Inflammatory macrophage (primary cell): Measurements from ENCODE around the gene CAPN10.
"Not testable (repeated sequence)": the region's sequence is repeated elsewhere in the genome, so short reads cannot be mapped to it uniquely, and the experiment has no call there.

ENCODE experiments used
- DNase-seq, 2 donors: peaks; one replicate each; pipeline ENCODE4 v3.0.0-alpha.2; 2020 to 2022

CAPN10 gene

DNA sequence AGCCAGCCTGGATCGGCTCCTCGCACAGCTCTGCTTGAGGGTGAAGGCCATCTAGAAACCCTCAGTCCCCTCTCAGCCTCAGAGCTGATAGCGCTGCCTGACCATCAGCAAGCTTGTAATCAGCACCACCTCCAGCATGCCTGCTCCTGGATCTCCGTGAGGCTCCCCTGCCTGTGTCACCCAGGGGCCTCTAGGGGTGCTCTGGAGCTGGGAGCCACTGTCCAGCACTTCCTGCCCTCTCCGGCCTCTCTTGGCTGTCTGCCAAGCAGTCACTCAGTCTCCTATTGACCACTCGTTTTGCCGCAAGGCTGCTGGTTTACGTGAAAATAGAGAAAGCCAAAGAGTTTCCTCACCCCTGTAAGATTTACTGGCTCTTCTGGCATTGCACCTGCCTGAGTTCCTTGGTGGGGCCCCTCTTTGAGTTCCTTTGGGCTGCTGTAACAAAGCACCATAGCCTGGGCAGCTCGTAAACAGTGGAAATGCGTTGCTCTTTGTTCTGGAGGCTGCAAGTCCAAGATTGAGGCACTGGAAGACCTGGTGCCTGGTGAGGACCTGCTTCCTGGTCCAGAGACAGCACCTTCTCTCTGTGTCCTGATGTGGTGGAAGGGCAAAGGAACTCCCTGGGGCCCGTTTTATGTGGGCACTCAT is 17.9 kb downstream of the CAPN10 start:
- DNase-seq, result peak; percentile 73 to 79

DNA sequence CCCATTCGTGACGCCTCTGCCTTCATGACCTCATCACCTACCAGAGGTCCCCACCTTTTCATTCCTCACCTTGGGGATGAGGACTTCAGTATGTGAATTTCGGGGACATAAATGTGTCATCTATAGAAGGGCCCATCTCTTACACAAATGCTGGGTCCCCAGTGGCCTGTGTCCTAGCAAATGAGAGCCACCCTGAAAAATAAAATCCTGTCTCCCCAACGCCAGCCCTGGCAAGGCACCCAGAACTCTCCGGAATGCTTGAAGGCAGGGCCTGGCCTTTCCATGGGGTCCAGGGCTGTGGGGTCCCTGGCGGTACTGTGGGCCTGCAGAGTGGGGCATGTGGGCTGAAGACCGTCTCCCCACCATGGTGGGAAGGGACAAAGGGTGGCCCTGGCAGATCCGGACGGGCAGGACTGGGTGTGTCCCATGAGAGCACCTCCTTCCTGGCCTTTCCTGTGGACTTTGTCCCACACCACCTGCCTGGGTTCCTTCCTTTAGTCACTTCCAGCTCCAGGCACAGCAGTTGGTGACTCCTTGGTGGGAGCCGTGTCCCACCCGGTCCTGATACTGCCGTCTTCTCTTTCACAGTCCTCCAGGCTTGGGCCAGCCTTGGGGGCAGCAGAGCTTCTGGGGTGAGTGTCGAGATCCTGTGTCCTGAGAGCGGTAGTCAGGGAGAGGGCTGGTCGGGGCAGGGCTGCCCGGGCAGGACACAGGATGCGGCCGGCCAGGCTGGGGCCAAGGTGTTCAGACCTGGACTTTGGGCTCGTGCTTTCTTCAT is 18.6 kb downstream of the CAPN10 start:
- no peak for DNase-seq

DNA sequence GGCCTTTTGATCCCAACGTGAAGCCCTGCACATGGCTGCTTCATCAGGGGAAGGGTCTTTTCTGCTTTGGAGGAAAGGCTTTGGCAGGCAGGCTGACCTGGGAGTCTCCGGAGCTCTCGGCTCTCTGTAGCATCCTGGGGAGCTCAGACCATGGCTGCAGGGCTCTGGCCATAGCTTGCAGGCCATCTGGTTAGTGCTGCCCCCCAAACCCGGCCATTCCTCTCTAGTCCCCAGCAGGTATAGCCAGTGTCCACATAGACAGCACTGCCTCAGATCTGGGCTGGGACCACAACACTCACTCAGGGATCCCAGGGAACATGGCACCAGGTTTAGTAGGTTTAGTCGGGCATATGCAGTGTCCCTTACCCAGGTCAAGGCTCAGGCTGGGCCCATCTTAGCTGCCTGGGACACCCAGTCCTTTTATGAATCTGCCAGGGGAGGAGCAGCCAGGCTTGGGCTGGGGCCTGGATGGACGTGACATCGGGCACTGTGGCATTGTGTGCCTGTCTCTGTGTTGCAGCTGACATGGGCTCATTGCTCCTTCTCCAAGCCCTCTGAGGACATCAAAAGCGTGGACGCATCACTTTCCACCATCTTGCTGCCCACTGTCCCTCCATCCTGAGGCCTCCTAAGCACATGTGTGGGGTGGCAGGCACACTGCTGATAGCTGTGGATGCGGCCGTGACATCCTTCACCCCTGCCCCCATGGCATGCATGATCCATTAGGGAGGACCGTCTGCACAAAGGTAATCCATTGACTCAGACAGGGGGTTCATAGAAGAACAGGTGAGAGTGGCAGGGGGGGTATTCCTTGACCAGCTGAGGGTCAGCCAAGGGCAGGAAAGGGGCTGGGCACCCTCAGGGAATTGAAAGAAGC is 19.6 kb downstream of the CAPN10 start:
- DNase-seq, result no peak

DNA sequence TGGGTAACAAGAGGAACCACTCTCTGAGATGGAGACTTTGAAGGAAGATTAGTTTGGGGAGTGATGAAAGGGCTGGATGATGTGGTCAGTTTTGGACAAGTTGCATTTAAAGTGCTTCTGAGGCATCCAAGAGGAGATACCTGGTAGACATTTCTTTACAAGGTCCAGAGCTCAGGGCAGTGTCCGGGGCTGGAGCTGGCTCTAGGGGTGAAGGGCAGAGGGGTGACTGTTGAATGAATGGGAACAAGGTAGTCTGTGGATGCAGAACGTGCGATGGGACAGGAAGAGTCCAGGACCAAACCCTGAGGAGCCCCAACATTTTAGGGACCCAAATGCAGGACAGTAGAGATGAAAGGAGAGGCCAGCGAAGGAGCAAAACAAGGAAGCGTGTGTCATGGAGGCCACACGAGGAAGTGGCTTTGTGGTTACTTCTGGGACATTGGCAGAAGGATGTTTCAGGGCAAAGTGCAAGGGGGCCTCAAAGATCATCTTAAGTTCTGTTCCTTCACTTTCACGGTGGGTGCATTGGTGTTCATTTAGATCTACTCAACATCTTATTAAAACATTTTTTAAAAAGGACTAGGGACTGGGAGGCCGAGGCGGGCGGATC is 25.2 kb downstream of the CAPN10 start:
- peak; percentile 67 to 77 for DNase-seq

DNA sequence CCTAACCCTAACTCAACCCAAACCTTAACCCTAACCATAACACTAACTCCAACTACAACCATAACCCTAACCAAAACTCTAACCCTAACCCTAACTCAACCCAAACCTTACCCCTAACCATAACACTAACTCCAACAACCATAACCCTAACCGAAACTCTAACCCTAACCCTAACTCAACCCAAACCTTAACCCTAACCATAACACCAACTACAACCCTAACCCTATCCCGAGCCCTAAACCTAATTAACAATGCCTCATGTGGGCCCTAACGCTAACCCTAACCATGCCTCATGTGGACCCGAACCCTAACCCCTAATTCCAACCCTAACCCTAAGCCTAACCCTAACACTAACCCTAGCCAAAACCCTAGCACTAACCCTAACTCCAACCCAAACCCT is 27.2 kb downstream of the CAPN10 start:
- no peak for DNase-seq

DNA sequence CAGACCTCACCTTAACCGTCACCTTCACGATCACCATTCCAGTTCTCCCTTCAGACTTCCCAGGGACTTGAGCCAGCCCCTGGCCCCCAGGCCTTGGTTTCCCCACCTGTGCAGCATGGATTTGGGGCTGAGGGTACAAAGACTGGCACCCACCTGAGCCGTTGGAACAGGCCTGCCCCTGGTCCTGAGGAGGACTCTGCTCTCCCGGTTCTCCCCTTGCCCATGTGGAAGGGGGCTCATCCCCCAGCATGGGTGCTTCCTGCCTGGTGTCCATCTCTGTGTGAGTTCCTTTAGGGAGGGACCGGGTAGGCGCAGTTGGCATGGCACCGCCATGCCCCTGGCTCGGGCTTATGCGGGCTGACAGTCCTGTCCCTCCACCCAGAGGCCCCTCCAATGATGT is 27.9 kb downstream of the CAPN10 start:
- no peak for DNase-seq

DNA sequence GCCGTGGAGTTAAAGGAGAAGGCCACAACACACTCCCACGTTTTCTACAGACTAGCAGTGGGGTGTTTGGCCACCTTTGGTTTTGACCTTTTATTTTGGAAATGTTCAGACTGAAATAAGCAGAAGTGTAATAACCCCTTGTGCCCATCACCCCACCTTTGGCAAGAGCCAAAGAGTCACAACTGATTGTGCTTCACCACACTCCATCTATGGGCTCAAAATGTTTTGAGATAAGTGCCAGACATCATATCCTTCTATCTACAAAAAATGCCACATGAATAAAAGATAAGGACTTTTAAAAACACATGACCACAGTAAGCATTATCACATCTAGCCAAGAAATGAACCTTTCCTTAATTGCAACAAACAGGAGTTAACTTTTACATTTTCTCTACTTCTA is 28.9 kb downstream of the CAPN10 start:
- DNase-seq, result peak in 1 of 2 donors; percentile 23

DNA sequence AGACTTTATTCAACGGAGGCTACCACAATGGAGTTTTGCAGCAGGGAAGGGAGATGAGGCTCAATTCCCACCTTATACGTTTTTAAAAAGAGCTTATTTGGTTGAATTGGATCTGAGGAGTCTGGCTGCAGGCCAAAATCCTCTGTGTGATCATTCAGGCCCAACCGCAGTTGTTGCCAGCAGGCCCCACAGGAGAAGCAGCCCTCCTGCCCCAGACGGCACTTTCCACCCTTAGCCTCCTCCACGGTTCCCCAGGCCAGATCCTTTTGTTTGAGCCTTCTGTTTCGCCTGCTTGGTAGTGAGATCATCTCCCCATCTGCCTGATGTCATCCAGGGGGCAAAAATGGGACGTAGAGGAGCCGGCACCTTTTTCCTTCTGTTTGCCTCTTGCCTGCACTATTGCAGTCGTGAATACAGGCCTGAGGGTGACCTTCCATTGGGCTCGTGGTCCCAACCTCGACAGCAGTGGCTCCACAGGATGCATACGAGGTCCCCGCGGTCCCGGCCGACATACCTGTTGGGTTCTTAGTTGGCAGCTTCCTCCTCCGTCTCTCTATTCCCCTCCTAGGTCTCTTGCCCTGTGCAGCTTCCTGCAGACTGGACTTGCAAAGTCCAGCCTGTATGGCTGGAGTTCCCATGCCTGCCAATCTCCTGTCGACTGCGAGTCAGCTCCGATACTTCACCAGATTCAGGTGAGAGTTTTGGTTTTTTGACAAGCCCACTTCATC is 29.4 kb downstream of the CAPN10 start:
- no peak for DNase-seq

DNA sequence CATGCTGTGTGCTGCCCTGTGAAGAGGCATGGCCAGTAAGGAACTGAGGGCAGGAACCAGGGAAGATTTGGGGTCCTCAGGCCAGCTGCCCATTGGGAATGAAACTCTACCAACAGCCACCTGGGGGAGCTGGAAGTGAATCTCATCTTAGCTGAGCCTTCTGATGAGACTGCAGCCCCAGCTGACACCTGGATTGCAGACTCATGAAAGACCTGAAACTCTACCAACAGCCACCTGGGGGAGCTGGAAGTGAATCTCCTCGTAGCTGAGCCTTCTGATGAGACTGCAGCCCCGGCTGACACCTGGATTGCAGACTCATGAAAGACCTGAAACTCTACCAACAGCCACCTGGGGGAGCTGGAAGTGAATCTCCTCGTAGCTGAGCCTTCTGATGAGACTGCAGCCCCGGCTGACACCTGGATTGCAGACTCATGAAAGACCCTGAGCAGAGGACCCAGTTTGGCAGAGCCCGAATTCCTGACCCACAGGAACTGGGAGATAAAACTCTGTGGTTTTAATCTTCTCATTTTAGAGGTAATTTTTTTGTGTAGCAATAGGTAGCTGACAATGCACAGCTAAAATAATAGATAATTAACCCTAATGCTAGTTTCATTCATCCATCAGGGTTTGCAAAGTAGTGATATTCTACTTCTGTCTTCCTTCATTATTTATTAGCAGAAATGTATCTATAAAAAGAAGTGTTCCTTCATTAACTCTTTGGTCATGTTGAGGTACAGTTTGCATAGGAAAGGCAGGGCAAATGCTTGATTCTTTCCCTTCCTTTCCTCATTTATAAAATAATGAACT is 30.5 kb downstream of the CAPN10 start:
- DNase-seq, result not testable (repeated sequence)

DNA sequence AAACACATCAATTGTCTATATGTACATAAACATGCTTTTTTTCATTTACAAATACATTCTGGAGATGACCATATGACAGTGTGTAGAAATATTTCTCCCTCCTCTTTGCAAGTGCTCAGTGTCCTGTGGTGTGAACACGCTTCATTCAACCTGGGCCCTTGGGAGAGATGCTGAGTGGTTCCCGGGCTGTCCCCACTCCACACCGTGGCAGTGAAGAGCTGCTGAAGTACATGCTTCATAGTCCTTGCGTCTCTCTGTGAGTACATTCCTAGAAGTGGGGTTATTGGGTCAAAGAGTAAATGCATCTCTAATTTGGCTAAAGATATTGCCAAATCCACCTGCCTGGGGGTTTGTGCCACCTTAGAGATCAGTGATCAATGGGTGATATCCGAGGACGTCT is 32.2 kb downstream of the CAPN10 start:
- DNase-seq, result no peak

DNA sequence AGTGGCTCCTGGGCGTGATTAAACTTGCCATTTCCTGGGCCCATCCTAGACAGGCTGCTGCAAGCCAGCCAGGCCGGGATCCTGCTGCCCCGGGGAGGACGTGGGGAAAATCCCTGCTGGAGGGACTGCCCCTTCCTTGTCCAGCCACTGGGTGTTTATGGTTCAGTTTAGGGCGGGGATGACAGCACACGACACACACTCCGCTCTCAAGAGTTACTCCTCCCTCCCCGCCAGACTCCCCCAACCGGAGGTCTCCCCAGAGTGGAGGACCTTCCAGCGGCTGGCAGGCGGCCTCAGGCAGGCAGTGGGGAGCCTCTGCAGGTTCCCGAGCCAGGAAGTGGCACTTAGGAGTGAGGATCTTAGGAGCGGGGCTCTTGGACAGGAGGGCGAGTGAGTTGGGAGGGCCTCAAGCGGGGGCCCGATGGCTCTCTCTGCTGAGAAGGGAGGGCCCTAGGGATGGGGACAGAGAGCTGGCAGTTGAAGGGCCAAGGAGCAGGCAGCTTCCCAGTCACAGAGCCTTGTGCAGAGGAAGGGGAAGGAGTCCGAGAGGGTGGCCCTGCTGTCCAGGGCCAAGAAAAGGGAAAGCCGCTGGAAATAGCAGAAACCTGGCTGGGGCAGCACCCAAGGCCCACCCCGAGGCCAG is 33.1 kb downstream of the CAPN10 start:
- peak in 1 of 2 donors; percentile 61 for DNase-seq

DNA sequence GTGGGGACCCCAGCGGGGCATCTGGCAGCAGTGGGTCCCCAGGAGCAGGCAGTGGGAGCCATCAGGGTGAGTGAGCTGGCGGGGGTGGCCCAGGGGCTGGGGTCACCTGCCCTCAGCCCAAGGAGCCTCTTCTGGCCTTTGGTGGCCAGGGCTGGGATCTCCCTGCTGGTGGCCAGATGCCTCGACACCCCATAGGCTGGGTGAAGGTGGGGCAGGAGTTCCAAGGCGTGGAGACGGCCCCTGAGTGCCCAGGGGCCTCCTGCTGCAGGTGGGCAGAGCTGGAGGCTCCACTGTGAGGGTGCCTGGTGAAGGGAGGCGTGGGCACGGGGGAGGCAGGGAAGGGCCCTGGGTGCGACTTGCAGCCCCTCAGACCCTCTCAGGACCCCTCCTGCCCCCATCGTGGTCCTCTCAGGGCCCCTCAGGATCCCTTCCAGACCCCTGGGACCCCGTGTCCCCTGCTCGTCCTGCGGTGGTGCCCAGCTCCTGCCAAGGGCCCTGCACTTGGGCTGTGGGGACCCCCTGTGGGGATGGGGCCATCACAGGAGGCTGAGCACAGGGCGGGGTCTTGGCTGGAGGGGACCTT is 33.7 kb downstream of the CAPN10 start:
- DNase-seq, result no peak

DNA sequence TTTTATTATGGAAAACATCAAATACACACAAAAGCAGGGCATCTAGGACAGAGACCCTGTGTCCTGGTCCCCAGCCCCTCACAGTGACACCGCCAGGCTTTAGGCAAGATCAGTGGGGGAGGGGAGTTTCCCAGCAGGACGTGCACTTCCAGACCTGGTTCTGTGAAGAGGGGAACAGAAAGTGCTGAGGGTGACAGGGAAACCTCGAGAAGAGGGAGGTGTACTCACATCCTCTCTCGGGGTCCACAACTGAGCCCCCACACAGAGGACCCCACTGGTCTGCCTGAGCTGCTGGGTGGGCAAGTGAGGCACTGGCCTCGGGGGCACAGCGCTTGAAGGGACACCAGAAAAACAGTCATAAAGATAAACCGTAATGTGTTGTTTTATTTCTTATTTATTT is 34.3 kb downstream of the CAPN10 start:
- DNase-seq, result peak; percentile 14 to 27

DNA sequence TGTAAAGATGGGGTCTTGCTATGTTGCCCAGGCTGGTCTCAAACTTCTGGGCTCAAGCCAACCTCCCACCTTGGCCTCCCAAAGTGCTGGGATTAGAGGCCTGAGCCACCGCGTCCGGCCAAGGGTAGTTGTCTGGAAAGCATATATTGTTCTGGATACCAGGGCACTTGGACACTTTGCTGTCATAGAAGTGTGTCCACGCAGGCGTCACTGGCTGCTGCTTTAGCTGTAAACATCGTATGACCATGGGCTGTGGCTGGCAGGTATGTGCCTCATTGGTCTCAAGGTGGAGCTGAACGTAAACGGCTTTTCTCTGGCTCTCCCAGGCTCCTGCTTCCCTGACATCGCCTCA is 35.5 kb downstream of the CAPN10 start:
- DNase-seq, result no peak

DNA sequence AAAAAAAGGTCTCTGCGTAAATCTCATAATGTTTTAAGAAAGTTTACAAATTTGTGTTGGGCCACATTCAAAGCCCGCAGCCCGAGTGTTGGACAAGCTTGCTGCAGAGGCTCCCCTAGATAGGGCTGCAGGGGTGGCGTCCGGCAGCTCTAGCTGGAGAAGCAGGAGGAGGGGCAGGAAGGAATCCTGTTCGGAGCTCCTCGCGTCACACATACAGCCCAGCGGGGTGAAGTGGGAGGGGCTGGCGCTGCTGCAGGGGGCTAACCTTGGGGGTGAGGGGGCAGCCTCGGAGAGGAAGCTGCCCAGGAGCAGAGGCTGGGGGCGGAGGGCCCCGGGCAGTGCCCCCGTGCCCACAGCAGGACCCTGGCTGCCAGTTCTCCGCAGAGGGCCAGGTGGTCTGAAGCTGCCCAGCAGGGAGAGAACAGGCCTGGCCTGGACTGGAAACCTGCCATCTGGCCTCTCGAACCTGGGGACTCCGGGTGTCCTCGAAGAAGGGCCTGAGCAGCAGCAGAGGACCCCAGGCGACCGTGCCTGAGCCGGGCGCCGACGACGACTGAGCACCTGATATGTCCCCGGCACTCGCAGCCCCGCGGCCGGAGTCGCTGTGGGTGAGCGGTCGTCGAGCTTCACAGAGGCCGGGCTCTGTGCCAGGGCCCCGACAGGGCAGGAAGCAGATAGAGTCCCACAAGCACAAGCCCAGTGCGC is 36.1 kb downstream of the CAPN10 start:
- peak in 1 of 2 donors; percentile 26 for DNase-seq

DNA sequence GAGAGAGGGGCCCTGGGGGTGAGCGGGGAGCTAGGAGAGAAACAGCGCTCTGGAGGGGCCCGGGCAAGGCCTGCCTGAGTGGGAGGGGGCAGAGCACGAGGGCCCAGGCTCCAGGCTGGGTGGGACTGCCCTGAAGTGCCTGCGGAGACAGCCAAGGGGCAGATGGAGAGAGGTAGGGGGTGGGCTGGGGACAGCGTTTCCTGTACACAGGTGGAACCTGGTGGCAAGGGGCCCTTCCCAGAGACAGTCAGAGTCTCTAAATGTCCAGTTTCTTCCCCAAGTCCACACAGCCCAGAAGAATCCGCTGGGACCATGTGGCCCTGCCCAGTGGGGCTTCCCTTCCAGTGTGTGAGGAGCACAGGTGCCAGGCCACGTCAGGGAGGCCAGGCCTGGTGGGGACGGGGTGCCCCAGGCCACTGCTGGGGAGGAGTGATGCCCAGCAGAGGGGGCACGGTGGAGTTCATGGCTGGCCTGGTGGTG is 37.0 kb downstream of the CAPN10 start:
- no peak for DNase-seq

DNA sequence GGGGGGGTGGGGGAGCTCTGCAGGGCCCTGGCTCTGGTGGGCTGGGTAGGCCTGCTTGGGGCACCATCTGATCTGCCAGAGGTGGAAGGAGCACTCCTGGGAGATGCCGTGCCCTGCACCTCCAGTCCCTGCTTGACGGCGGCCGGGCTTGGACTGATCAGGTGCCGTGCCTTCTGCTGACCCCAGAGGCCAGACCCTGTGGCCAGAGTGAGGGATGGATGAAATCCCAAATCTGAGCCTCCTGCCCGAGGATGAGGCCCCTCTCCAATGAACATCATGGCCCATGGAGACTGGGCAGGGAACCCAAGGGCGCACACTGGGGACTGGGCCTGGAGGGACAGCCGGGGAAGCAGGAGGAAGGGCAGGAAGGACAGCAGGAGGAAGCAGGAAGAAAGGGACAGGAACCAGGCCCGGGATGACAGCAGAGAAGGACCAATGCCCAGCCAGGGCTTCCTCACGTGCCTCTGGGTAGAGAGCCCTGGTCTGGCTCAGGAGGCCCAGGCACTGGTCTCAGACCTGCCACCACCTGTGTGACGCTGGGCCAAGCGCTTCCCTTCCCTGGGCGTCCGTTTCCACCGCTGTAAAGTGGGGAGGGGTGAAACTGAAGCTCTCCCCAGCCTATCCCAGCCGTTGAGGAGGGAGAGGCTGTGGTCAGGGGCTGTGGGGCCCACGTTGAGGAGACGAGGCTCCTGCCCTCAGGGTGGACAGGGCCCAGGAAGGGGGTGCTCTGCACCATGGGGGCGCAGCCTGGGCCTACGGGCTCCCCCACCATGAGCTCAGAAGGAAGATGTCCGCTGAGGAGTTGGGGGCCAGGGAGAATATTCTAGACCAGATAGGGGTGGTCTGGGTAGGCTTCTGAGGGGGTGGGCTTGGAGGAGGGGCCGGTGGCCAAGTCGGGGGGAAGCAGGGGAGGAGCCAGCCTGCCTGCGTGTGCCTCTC is 37.7 kb downstream of the CAPN10 start:
- peak; percentile 16 to 35 for DNase-seq

DNA sequence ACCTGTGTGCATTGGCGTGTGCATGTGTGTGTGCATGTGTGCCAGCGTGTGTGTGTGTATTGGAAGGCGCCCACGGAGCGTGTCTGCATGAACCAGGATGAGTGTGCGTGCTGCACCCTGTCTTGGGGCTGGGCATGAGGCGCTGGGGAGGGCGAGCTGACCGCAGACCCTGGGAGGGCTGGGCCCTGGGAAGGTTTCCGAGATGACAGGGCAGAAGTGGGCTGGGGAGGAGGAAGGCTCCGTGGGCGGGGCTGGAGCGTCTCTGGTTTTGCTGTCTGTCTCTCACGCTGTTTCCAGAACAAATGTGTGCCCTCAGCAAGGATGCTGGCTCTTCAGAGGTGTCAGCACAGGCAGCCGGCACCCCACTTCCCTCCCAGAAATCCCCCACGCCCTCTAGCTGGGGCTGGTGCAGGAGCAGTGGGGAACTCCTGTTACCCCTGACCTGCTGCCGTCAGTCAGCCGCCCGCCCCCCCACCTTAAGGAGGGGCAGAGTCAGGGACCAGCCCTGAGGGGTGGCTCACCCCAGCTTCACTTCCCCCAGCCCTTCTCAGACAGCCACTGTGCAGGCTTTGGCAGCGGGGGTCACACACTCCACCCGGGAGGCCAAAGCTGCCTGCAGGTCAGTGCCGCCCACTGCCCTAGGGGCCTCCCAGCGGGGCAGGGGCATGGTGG is 38.6 kb downstream of the CAPN10 start, which contains the start of gene GPR35:
GPR35 (plus strand) TSS at position 531 of the 672 bp plus-strand sequence. CDS start 4,473 bp downstream, outside the sequence.
- peak; percentile 86 to 93 for DNase-seq
